ENCODE measurements around the gene SLC10A1. TPM values are rescaled to one million over a fixed set of nuclear protein-coding genes. Genes with fewer than 3 reads are reported as not detected.

Gene SLC10A1
- total RNA-seq, 1 donor from 2014 or later, result not detected

Other genes with a start within 250 kb of the SLC10A1 start
- not detected for gene CCDC177, start 222.4 kb downstream of the SLC10A1 start, total RNA-seq
- 48.0 TPM for gene SUSD6, start 185.6 kb downstream of the SLC10A1 start, total RNA-seq
- 288 TPM for gene SRSF5, start 30.1 kb downstream of the SLC10A1 start, total RNA-seq
- gene SMOC1, start 82.2 kb upstream of the SLC10A1 start, total RNA-seq, result 0.93 TPM